Measurements from ENCODE around the gene JUP.

JUP gene

DNA sequence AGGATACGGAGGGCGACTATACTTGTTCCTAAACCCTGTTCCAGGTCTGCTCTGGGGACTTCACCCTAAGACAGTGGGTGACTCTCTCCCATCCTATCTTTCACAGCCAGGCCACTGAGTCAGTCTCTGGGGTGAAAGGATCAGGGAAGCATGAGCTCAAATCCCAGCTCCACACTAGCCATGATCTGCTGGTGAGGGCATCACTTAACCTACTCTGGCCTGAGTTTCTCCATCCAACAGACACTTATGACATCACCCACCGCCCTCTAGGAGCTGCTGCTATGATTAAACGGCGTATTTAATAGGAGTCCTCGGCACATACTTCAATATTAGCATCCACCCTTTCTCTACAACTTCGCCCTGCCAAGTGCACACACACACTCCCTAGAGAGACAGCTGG, 64.3 kb downstream of the JUP start:
- Histone ChIP-seq H3K27ac (ENCODE audit: low read depth, low read length) (no peak overlapping the region), H3F3A (ENCODE audit: insufficient read depth) (no peaks in the 10 kb centered on the region), H3K9me2 (replicated peaks; ENCODE audit: insufficient read depth, low read length) (no peaks in the 10 kb centered on the region), H3K27me3 (ENCODE audit: low read length) (no peaks in the 10 kb centered on the region), H3K4me3 (ENCODE audit: insufficient read depth, low read length, poor library complexity, severe bottlenecking) (no peak overlapping the region), H3K36me3 (ENCODE audit: low read length) (no peaks in the 10 kb centered on the region), H3K9me3 (ENCODE audit: insufficient read depth, low read length) (no peaks in the 10 kb centered on the region), H3K79me2 (ENCODE audit: insufficient read depth, low read length) (no peaks in the 10 kb centered on the region), H4K20me1 (ENCODE audit: low read depth, low read length) (no peaks in the 10 kb centered on the region), H3K9ac (ENCODE audit: low read length) (no peak overlapping the region), H2AFZ (ENCODE audit: low read depth, low read length, severe bottlenecking) (no peak overlapping the region), H3K4me2 (ENCODE audit: low read depth, low read length, poor library complexity, severe bottlenecking) (no peak overlapping the region)
- no peak for TF ChIP-seq EZH2phosphoT487 (conservative IDR thresholded peaks at IDR 0.05; ENCODE audit: low read length)
- TF ChIP-seq, protein P1, sequence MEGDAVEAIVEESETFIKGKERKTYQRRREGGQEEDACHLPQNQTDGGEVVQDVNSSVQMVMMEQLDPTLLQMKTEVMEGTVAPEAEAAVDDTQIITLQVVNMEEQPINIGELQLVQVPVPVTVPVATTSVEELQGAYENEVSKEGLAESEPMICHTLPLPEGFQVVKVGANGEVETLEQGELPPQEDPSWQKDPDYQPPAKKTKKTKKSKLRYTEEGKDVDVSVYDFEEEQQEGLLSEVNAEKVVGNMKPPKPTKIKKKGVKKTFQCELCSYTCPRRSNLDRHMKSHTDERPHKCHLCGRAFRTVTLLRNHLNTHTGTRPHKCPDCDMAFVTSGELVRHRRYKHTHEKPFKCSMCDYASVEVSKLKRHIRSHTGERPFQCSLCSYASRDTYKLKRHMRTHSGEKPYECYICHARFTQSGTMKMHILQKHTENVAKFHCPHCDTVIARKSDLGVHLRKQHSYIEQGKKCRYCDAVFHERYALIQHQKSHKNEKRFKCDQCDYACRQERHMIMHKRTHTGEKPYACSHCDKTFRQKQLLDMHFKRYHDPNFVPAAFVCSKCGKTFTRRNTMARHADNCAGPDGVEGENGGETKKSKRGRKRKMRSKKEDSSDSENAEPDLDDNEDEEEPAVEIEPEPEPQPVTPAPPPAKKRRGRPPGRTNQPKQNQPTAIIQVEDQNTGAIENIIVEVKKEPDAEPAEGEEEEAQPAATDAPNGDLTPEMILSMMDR (IDR thresholded peaks at IDR 0.05; ENCODE audit: insufficient read depth, low read length, poor library complexity, severe bottlenecking) = no peak

DNA sequence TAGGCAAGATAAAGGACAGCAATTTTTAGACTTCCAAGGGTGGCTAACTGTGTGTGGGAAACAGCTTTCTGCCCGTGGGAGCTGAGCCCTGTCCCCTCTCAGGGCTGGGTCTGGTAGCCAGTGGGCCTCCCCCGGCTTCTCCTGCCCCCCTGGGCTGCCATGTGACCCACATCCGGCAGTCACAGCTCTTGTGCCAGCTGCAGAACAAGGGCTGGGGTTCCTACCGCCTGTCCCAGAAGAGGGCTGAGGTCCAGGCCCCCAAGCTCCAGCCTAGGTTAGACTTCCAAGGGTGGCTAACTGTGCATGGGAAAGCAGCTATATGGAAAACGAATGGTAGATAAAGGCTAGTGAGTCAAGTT, 68.2 kb downstream of the JUP start:
- Histone ChIP-seq H3K9me3 (ENCODE audit: insufficient read depth, low read length) (no peaks in the 10 kb centered on the region), H3K9ac (ENCODE audit: low read length) (no peak overlapping the region), H3K27ac (ENCODE audit: low read depth, low read length) (no peak overlapping the region), H3K27me3 (ENCODE audit: low read length) (no peaks in the 10 kb centered on the region), H3F3A (ENCODE audit: insufficient read depth) (no peaks in the 10 kb centered on the region), H4K20me1 (ENCODE audit: low read depth, low read length) (no peaks in the 10 kb centered on the region), H2AFZ (ENCODE audit: low read depth, low read length, severe bottlenecking) (no peak overlapping the region), H3K36me3 (ENCODE audit: low read length) (no peaks in the 10 kb centered on the region), H3K79me2 (ENCODE audit: insufficient read depth, low read length) (no peaks in the 10 kb centered on the region), H3K4me3 (ENCODE audit: insufficient read depth, low read length, poor library complexity, severe bottlenecking) (no peak overlapping the region), H3K9me2 (replicated peaks; ENCODE audit: insufficient read depth, low read length) (no peaks in the 10 kb centered on the region), H3K4me2 (ENCODE audit: low read depth, low read length, poor library complexity, severe bottlenecking) (no peak overlapping the region)
- no peak for TF ChIP-seq EZH2phosphoT487 (conservative IDR thresholded peaks at IDR 0.05; ENCODE audit: low read length)
- TF ChIP-seq, protein P1 (IDR thresholded peaks at IDR 0.05; ENCODE audit: insufficient read depth, low read length, poor library complexity, severe bottlenecking) = no peak

DNA sequence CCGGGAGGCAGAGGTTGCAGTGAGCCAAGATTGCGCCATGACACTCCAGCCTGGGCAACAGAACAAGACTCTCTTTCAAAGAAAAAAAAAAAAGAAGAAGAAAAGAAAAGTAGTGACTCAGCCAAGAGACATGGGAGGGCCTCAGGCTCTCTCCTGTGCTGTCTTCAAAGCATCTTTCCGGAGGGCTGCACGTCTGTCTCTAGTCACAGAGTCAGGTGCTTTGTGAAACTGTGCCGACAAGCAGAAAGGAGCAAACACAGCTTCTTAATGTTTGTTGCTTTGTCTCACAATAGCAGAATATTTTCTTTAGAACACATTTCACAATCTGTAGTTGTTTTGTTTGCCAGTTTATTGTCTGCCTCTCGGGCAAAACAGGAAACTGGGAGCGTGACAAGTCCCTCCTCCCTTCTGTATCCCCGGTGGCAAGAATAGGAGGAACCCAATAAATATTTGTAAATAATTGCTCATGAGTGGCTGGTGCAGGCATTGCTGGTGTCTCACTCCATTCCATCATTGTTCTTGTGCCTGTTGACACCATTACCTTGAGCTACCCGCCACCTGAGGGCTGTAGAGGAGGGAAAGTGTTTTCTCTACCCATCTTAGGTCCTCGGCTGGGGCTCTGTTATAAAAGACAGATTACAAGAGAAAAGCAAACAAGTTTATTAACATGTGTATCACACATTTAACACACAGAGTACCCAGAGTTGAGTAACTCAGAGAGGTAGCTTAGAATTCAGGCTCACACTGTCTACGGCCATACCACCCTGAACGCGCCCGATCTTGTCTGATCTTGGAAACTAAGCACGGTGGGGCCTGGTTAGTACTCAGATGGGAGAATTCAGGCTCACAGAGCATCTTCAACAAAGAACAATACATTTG, 68.9 kb downstream of the JUP start:
- H3K4me3 ChIP-seq (ENCODE audit: insufficient read depth, low read length, poor library complexity, severe bottlenecking) = no peak overlapping the region
- H3K27me3 ChIP-seq (ENCODE audit: low read length) = no peaks in the 10 kb centered on the region
- H3K79me2 ChIP-seq (ENCODE audit: insufficient read depth, low read length) = no peaks in the 10 kb centered on the region
- H2AFZ ChIP-seq (ENCODE audit: low read depth, low read length, severe bottlenecking) = no peak overlapping the region
- no peak overlapping the region for H3K27ac ChIP-seq (ENCODE audit: low read depth, low read length)
- H3K36me3 ChIP-seq (ENCODE audit: low read length) = no peaks in the 10 kb centered on the region
- TF ChIP-seq, protein P1 (IDR thresholded peaks at IDR 0.05; ENCODE audit: insufficient read depth, low read length, poor library complexity, severe bottlenecking) = no peak
- no peak for TF ChIP-seq EZH2phosphoT487 (conservative IDR thresholded peaks at IDR 0.05; ENCODE audit: low read length)
- H3K9me3 ChIP-seq (ENCODE audit: insufficient read depth, low read length) = no peaks in the 10 kb centered on the region
- H4K20me1 ChIP-seq (ENCODE audit: low read depth, low read length) = no peaks in the 10 kb centered on the region
- no peaks in the 10 kb centered on the region for H3K9me2 ChIP-seq (replicated peaks; ENCODE audit: insufficient read depth, low read length)
- H3K9ac ChIP-seq (ENCODE audit: low read length) = no peak overlapping the region
- H3K4me2 ChIP-seq (ENCODE audit: low read depth, low read length, poor library complexity, severe bottlenecking) = no peak overlapping the region
- no peaks in the 10 kb centered on the region for H3F3A ChIP-seq (ENCODE audit: insufficient read depth)

All from SU-DHL-6 (cell line).